Heart right ventricle (tissue), 16 donors: ENCODE data around the gene FKBP7. TPM values are rescaled to one million over a fixed set of nuclear protein-coding genes. Genes with fewer than 3 reads are reported as not detected.
"Not testable (repeated sequence)": the region's sequence is repeated elsewhere in the genome, so short reads cannot be mapped to it uniquely, and the experiment has no call there.

Experiments
- ATAC-seq, 8 donors: fragments of 200-7000 bp; cut with Tn5 transposase; one replicate each; pipeline ENCODE4 v1.9.1; 2020; ENCODE audit warnings: mild to moderate bottlenecking in 8 of 8, moderate library complexity in 8 of 8, moderate number of reproducible peaks in 1 of 8
- DNase-seq, 2 donors: peaks; one replicate each; pipeline ENCODE4 v3.0.0-alpha.2; 2020
- H3K27ac ChIP-seq, 10 donors: fragments of 200-600 bp; sonication (generic) in 2 of 10; one replicate each; pipeline versions ENCODE4 v1.5.0 to v1.8.0; 2020 to 2022; ENCODE audit warnings: mild to moderate bottlenecking in 3 of 10
- H3K27me3 ChIP-seq, 7 donors: fragments of 200-600 bp; one replicate each; pipeline ENCODE4 v1.8.0; 2021 to 2022; ENCODE audit warnings: mild to moderate bottlenecking in 2 of 7
- H3K36me3 ChIP-seq, 9 donors: fragments of 200-600 bp; sonication (generic) in 1 of 9; one replicate each; pipeline versions ENCODE4 v1.5.0 to v1.8.0; 2020 to 2022; ENCODE audit warnings: mild to moderate bottlenecking in 2 of 9
- H3K4me1 ChIP-seq, 9 donors: fragments of 200-600 bp; sonication (generic) in 1 of 9; one replicate each; pipeline versions ENCODE4 v1.5.0 to v1.8.0; 2020 to 2022; ENCODE audit warnings: mild to moderate bottlenecking in 4 of 9
- H3K4me3 ChIP-seq, 10 donors: fragments of 200-600 bp; sonication (generic) in 2 of 10; one replicate each; pipeline versions ENCODE4 v1.5.0 to v1.8.0; 2020 to 2022; ENCODE audit warnings: mild to moderate bottlenecking in 7 of 10, moderate library complexity in 2 of 10
- H3K9me3 ChIP-seq, 11 donors: fragments of 200-600 bp in 10 of 11; sonication (generic) in 2 of 11; one replicate each; pipeline versions ENCODE4 v1.5.0 to v1.8.0; 2013 to 2022; ENCODE audit warnings: mild to moderate bottlenecking in 2 of 11, control low read depth in 1 of 11, moderate library complexity in 1 of 11
- WGBS, 2 donors: extraction: QIAGEN DNeasy Blood & Tissue Kit; methylation state at CpG; one replicate each; pipeline ENCODE4 v1.1.7; 2013; ENCODE audit warnings: inconsistent platforms in 1 of 2; 5-methylcytosine and 5-hydroxymethylcytosine counted together
- intact Hi-C, 10 donors: fragments of 100-400 bp; cut with DNase I; formaldehyde crosslinking; loops; one replicate each; pipeline versions ENCODE4 v1.11.1 to v1.14.2; 2022
- long read RNA-seq, 3 donors: library from polyadenylated mRNA; unstranded; transcript quantifications; one replicate each; pipeline ENCODE4 v2.0.0, GENCODE V29; 2020 to 2021
- polyA plus RNA-seq, 2 donors: library from polyadenylated mRNA; stranded (reverse); fragments of 200-250 nt; gene quantifications; one replicate each; pipeline ENCODE4 v1.2.3, GENCODE V29; 2013
- total RNA-seq, 10 donors: library from RNA; stranded (reverse); fragmentation: NEBNext Ultra II Directional in 3 of 10; extraction: Animal tissue kit (Norgen Biotek cat#: 25700) in 3 of 10; gene quantifications; one replicate each; pipeline versions ENCODE4 v1.2.1 to v1.2.4, GENCODE V29; 2021 to 2023
- TF ChIP-seq, protein P1 (sequence below), 9 donors: fragments of 200-600 bp; sonication (generic) in 2 of 9; IDR thresholded peaks; one replicate each; pipeline versions ENCODE4 v1.5.0 to v1.8.0; 2021 to 2022; ENCODE audit warnings: antibody characterized with exemption in 9 of 9, mild to moderate bottlenecking in 5 of 9, moderate library complexity in 1 of 9
- donor health status: Arrhythmogenic right ventricular cardiomyopathy.
- donor health status: ischemic (EF 13 %, LVEDD 7.1; RV severe dilation, severe dysfunction).
- donor health status: healthy with polysubstance abuse.
- donor health status: DM: no; HTN: yes; CAD: no.
- donor health status: DM: no; HTN: no; CAD: no.
- donor health status: ischemic (EF 25% LVEDD 6.9; RV normal size, moderate dysfunction).
- donor health status: ischemic (EF 25% LVEDD 5.7; RV mildly dilated, moderate dysfunction).
- donor health status: healthy.
- donor health status: DM: yes; HTN: yes; CAD: no.
- donor health status: Ischemic cardiomyopathy.
- donor health status: ischemic (EF 35%, LVEDD 5.7; RV mildly dilated, moderate dysfunction).
- donor health status: nonischemic (EF 11% LVEDD 7.7; RV severe dilation, severe dysfunction).
- donor health status: DM: yes; HTN: yes; CAD: no.
- donor health status: PGD.
- donor health status: ischemic (EF 29% LVEDD 5.4; RV normal size, mild dysfunction).
- donor health status: nonischemic (EF 23%, LVEDD 6.1; RV moderate dilation, normal function).

The FKBP7 gene, protein sequence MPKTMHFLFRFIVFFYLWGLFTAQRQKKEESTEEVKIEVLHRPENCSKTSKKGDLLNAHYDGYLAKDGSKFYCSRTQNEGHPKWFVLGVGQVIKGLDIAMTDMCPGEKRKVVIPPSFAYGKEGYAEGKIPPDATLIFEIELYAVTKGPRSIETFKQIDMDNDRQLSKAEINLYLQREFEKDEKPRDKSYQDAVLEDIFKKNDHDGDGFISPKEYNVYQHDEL
- total RNA-seq (10 to 100 TPM in 4 of 10 donors, 1 to 10 TPM in 6; 6.1 to 11.3 (median 9.2) TPM), polyA plus RNA-seq (10 to 100 TPM in 1 of 2 donors, 1 to 10 TPM in 1; 6.1 to 12.4 TPM)
- long read RNA-seq, donor 1, partial matches to known transcripts = 0 of 5 reads
- long read RNA-seq, donor 1, other reads (novel, unspliced or antisense) = 0 of 5 reads
- long read RNA-seq, donor 2, partial matches to known transcripts = 0 of 6 reads
- long read RNA-seq, donor 2, other reads (novel, unspliced or antisense) = 0 of 6 reads
- long read RNA-seq, donor 3, partial matches to known transcripts = 0 of 11 reads
- long read RNA-seq, donor 3, other reads (novel, unspliced or antisense) = 2 of 11 reads

DNA sequence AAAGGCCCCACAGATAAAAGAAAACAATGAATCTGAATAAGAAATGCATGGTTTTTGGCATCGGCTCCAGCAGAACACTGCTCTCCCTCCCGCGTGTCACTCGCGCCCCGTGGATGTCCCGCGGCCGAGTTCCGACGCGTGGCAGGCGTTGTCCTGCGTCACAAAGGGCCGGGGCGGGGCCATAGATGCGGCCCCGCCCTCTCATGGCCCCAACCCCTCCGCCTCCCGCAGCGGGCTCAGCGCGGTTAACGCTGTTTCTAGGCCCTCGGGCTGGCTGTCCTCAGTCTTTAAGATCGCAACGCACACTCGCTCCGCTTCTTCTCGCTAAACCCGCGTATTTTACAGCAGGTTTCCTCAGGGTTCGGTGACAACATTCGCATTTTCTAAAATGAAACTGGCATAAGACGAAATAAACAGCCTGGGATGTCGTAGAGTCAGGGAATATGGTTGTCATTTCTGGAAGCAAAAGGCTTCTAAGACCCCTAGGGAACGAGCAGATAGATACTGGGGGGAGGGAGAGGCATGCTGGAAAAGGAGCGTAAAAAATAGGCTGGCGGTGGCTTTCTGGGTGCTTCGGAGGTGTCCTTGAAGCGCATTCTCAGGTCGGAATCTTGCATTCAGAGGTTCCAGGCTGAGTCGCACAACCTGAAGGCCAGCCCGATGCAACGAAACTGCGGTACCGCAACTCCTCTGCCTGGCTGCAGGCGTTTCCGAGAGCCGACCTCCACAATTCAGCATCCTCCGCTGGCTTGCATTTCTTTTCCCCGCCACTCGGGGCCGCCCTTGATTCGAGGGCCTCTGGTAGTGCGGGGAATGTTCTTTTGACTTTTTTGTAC lies at the start of gene FKBP7:
Gene FKBP7, minus strand, starts transcription at position 162 of the 836 bp plus-strand sequence. Its CDS starts 101 bp downstream, at position 61.
- peaks cover 0 to 57% (median 48%) of the 10 kb centered on the region in 9 donors for H3K4me1 ChIP-seq
- ATAC-seq (peak; percentile 84 to 94 (median 86)), DNase-seq (peak; percentile 86 to 89)
- intact Hi-C loops = loop anchor here in 3 of 10 donors (1.0 to 2.0 kb wide), 2 partner anchors 27 to 28 kb away; partner anchors contain the start of genes PJVK (in 3 of the 3) and PRKRA (in 3 of the 3)
- WGBS, 2 donors = 1% methylated on average over 56 of the region's 56 CpGs
- no peaks in the 10 kb centered on the region for H3K36me3 ChIP-seq
- TF ChIP-seq, protein P1, sequence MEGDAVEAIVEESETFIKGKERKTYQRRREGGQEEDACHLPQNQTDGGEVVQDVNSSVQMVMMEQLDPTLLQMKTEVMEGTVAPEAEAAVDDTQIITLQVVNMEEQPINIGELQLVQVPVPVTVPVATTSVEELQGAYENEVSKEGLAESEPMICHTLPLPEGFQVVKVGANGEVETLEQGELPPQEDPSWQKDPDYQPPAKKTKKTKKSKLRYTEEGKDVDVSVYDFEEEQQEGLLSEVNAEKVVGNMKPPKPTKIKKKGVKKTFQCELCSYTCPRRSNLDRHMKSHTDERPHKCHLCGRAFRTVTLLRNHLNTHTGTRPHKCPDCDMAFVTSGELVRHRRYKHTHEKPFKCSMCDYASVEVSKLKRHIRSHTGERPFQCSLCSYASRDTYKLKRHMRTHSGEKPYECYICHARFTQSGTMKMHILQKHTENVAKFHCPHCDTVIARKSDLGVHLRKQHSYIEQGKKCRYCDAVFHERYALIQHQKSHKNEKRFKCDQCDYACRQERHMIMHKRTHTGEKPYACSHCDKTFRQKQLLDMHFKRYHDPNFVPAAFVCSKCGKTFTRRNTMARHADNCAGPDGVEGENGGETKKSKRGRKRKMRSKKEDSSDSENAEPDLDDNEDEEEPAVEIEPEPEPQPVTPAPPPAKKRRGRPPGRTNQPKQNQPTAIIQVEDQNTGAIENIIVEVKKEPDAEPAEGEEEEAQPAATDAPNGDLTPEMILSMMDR (IDR thresholded peaks at IDR 0.05) = peak; percentile 39 to 82 (median 64)
- H3K27ac ChIP-seq = peak within 1 kb of the TSS; percentile 81 to 97 (median 93)
- no peaks in the 10 kb centered on the region for H3K27me3 ChIP-seq
- peak within 1 kb of the TSS; percentile 18 to 92 (median 75) for H3K4me3 ChIP-seq
- H3K9me3 ChIP-seq = no peaks in the 10 kb centered on the region

GRCh38 chr2:178527592-178527991 lies 49.2 kb upstream of the FKBP7 start:
- peaks cover 0 to 71% (median 50%) of the 10 kb centered on the region in 9 donors for H3K36me3 ChIP-seq
- no peak for ATAC-seq
- peaks cover 0 to 39% (median 5%) of the 10 kb centered on the region in 9 donors for H3K4me1 ChIP-seq
- H3K4me3 ChIP-seq = no peak overlapping the region
- DNase-seq = no peak
- TF ChIP-seq, protein P1 (IDR thresholded peaks at IDR 0.05) = no peak
- no peaks in the 10 kb centered on the region for H3K9me3 ChIP-seq
- no peaks in the 10 kb centered on the region for H3K27me3 ChIP-seq
- no peak overlapping the region for H3K27ac ChIP-seq
- intact Hi-C loops = no loop called here
- 90 to 91% methylated on average over 2 of the region's 2 CpGs for WGBS, 2 donors

DNA sequence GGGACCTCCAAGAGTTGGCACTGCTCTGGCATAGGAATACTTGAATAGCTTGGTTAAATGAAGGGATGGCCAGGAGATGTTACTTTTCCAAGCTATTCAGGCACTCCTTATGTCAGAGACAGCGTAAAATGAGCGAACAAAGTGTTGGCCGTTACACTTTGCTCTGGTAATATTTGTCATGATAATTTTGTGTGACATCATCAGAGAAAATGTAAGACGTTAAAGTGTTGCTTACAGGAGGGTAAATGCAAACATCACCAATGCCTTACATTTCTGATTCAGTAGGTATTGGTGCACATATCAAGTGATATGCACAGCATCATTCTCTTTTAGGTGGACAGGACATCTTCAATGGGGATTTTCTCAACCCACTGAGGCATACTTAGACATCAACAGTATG lies 47.9 kb upstream of the FKBP7 start:
- H3K36me3 ChIP-seq = peaks cover 0 to 67% (median 37%) of the 10 kb centered on the region in 9 donors

DNA sequence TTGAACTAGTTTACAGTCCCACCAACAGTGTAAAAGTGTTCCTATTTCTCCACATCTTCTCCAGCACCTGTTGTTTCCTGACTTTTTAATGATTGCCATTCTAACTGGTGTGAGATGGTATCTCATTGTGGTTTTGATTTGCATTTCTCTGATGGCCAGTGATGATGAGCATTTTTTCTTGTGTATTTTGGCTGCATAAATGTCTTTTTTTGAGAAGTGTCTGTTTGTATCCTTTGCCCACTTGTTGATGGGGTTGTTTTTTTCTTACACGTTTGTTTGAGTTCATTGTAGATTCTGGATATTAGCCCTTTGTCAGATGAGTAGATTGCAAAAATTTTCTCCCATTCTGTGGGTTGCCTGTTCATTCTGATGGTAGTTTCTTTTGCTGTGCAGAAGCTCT lies 47.1 kb upstream of the FKBP7 start:
- H3K9me3 ChIP-seq, ATAC-seq, H3K27me3 ChIP-seq, intact Hi-C loops, H3K4me3 ChIP-seq, DNase-seq, H3K27ac ChIP-seq: not testable (repeated sequence)
- Histone ChIP-seq H3K36me3 (peaks cover 0 to 59% (median 29%) of the 10 kb centered on the region in 9 donors), H3K4me1 (peaks cover 0 to 35% (median 5%) of the 10 kb centered on the region in 9 donors)
- WGBS, 2 donors = 50 to 57% methylated on average over 1 of the region's 1 CpG

More for the DNA sequence above, 47.9 kb upstream of the FKBP7 start:
- H3K4me3 ChIP-seq = no peak overlapping the region
- intact Hi-C loops = no loop called here
- H3K27ac ChIP-seq = no peak overlapping the region
- H3K4me1 ChIP-seq = peaks cover 0 to 37% (median 5%) of the 10 kb centered on the region in 9 donors
- DNase-seq (no peak), ATAC-seq (no peak)
- 94 to 96% methylated on average over 4 of the region's 4 CpGs for WGBS, 2 donors
- no peaks in the 10 kb centered on the region for H3K9me3 ChIP-seq
- TF ChIP-seq, protein P1 (IDR thresholded peaks at IDR 0.05) = no peak
- H3K27me3 ChIP-seq = no peaks in the 10 kb centered on the region

- H3K4me3 ChIP-seq, ATAC-seq, H3K27ac ChIP-seq, H3K9me3 ChIP-seq, H3K27me3 ChIP-seq, intact Hi-C loops, DNase-seq: not testable (repeated sequence)
- WGBS, 2 donors = 85 to 95% methylated on average over 1 to 4 of the region's 5 CpGs
- peaks cover 0 to 31% (median 5%) of the 10 kb centered on the region in 9 donors for H3K4me1 ChIP-seq
- H3K36me3 ChIP-seq = peaks cover 0 to 54% (median 25%) of the 10 kb centered on the region in 9 donors
Observed at GRCh38 chr2:178525010-178525409, 46.6 kb upstream of the FKBP7 start.
